ENCODE measurements around the gene TM9SF2.
"Not testable (repeated sequence)": the region's sequence is repeated elsewhere in the genome, so short reads cannot be mapped to it uniquely, and the experiment has no call there.

Gene TM9SF2

GRCh38 chr13:99566125-99567083 lies 65.1 kb downstream of the TM9SF2 start:
- H3K27me3 ChIP-seq, result no peaks in the 10 kb centered on the region
- H3K9ac ChIP-seq, result no peak overlapping the region
- H3K36me3 ChIP-seq, result peaks cover 56% of the 10 kb centered on the region
- H3K27ac ChIP-seq, result no peak overlapping the region
- no peak overlapping the region for H3K4me3 ChIP-seq
- no peak overlapping the region for H3K4me2 ChIP-seq
- H4K20me1 ChIP-seq, result no peaks in the 10 kb centered on the region
- TF ChIP-seq Cebpa-rat (IDR thresholded peaks at IDR 0.05), result no peak
- H3K4me1 ChIP-seq, result no peaks in the 10 kb centered on the region
- peaks cover 48% of the 10 kb centered on the region for H3K9me3 ChIP-seq

DNA sequence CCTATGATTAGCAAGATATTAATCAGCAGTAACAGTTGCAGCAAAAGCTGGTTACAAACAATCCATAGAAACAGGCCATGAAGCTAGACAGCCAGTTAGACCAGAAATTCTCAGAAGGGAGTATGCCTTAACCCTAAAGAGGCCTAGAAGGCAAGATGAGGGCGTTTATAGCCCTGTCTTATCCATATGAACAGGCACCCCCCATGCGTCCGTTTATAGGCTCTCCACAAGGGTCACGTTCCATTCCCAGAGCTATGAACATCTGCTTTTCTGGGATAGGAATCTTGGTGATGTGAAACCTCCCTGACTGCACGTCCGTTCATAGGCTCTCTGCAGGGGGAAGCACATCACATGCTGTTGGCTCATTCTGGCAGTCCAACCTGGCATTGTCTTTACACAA lies 67.6 kb downstream of the TM9SF2 start:
- not testable (repeated sequence) for H3K4me3 ChIP-seq, H3K4me2 ChIP-seq

DNA sequence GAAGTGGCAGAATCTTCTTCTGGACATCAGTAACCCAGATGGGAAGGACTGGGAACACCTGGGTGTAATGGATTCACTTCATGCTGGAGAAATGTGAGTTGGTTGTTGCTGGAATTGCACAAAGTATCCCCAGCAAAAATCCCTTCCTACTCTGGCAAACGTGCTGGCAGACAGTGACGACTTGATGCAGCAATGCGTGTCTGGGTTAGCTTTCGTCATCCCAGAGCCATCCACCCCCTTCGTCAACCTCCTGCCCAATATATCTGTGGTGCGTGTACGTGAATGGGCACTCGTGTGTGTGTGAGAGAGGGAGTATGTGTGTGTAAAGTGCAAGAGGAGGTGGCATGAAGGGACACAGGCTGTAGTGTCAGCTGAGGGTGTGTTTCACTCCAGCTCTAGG lies 70.9 kb downstream of the TM9SF2 start:
- no peak overlapping the region for H3K4me3 ChIP-seq
- H3K4me2 ChIP-seq, result no peak overlapping the region
- no peaks in the 10 kb centered on the region for H4K20me1 ChIP-seq
- H3K27me3 ChIP-seq, result no peaks in the 10 kb centered on the region
- H3K36me3 ChIP-seq, result peaks cover 10% of the 10 kb centered on the region; the same call in 1 of the 2 replicates
- H3K9me3 ChIP-seq, result peaks cover 30% of the 10 kb centered on the region
- H3K27ac ChIP-seq, result no peak overlapping the region
- H3K4me1 ChIP-seq, result peaks cover 19% of the 10 kb centered on the region
- TF ChIP-seq Cebpa-rat (IDR thresholded peaks at IDR 0.05), result no peak
- H3K9ac ChIP-seq, result no peak overlapping the region

More for the DNA sequence above, 67.6 kb downstream of the TM9SF2 start:
- peaks cover 48% of the 10 kb centered on the region for H3K9me3 ChIP-seq
- H4K20me1 ChIP-seq, H3K4me1 ChIP-seq, H3K27me3 ChIP-seq, H3K9ac ChIP-seq, H3K27ac ChIP-seq: not testable (repeated sequence)
- H3K36me3 ChIP-seq, result peaks cover 42% of the 10 kb centered on the region

GRCh38 chr13:99572921-99573320 lies 71.6 kb downstream of the TM9SF2 start:
- Histone ChIP-seq H3K4me2 (no peak overlapping the region), H3K27ac (no peak overlapping the region), H3K4me1 (peaks cover 22% of the 10 kb centered on the region), H3K9me3 (peaks cover 22% of the 10 kb centered on the region), H3K4me3 (no peak overlapping the region), H3K36me3 (0 out of 2 replicates have a peak, but pooled peaks cover 5% of the 10 kb centered on the region), H3K27me3 (no peaks in the 10 kb centered on the region), H4K20me1 (no peaks in the 10 kb centered on the region), H3K9ac (no peak overlapping the region)
- no peak for TF ChIP-seq Cebpa-rat (IDR thresholded peaks at IDR 0.05)

DNA sequence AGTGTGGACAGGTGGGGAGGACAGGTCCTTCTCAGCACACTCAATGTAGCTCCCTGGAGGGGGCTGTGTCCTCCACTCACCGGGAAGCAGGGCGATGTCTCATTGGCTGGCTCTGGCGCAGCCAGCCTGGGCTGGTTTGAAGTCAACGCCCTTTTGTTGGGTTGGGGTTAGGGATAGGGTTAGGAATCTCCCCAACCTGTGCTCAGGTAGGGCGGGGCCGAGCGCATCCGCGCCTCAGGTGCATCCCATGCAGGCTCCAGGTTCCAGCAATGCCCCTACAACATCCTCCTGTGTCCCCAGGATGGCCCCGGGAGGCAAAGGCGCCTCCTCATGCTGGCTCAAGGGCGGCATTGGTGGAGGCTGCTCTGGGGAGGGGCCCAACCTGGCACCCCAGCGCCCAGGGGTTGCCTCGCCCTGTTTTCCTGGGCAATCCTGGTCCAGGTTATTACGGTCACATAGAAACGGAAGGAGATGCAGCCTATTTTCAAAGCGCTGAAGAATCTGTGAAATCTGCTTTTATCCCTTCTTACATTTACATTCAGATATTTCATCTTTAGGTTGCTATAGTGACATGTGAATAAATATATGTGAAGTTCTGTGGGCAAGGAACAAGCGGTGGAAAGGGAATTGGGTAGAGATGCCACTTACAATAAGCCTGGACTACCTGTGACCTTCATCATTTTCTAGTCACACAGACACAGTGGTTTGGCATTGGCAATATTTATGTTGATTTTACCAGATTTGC lies 74.3 kb downstream of the TM9SF2 start:
- TF ChIP-seq Cebpa-rat (IDR thresholded peaks at IDR 0.05), result no peak
- 0 out of 2 replicates have a peak overlapping the region, but pooled peaks have one; percentile 13 for H3K27ac ChIP-seq
- no peak overlapping the region for H3K9ac ChIP-seq
- H3K9me3 ChIP-seq, result no peaks in the 10 kb centered on the region
- H3K4me3 ChIP-seq, result no peak overlapping the region
- no peaks in the 10 kb centered on the region for H3K27me3 ChIP-seq
- H4K20me1 ChIP-seq, result no peaks in the 10 kb centered on the region
- peak overlapping the region; percentile 46 for H3K4me2 ChIP-seq
- H3K36me3 ChIP-seq, result no peaks in the 10 kb centered on the region
- H3K4me1 ChIP-seq, result peaks cover 36% of the 10 kb centered on the region

GRCh38 chr13:99577934-99578917 lies 77.0 kb downstream of the TM9SF2 start:
- Histone ChIP-seq H3K4me3 (no peak overlapping the region), H3K9me3 (no peaks in the 10 kb centered on the region), H4K20me1 (no peaks in the 10 kb centered on the region), H3K9ac (no peak overlapping the region), H3K4me1 (peaks cover 36% of the 10 kb centered on the region), H3K27ac (no peak overlapping the region), H3K36me3 (no peaks in the 10 kb centered on the region), H3K27me3 (no peaks in the 10 kb centered on the region), H3K4me2 (peak overlapping the region; percentile 32)
- TF ChIP-seq Cebpa-rat (IDR thresholded peaks at IDR 0.05), result no peak

DNA sequence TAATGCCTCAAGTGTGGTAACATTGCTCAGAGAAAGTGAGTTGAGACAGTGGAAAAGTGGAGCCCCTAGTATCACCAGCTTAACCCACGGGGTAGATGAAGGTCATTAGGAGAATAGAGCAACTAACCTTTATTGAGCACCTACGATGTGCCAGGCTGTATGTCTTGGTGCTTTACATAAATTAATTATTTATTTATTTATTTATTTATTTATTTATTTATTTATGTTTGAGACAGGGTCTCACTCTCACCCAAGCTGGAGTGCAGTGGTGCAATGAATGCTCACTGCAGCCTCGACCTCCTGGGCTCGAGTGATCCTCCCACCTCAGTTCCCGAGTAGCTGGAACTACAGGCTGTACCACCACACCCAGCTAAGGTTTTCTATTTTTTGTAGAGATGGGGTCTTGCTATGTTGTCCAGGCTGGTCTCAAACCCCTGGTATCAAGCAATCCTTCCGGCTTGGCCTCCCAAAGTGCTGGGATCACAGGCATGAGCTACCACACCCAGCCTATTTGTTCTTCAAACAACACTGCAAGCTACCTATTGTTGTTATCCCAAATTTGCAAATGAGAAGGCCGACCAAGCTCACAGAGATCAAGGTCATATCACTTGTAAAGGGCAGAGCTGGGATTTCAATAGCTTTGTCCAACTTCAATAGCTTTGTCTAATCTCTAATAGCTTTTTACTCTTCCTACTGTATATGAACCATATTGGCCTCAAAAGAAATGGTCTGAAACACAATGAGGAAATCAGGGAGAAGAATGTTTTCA lies 79.4 kb downstream of the TM9SF2 start:
- Histone ChIP-seq H3K27ac (no peak overlapping the region), H3K9ac (no peak overlapping the region), H3K27me3 (no peaks in the 10 kb centered on the region), H3K4me1 (peaks cover 23% of the 10 kb centered on the region), H4K20me1 (no peaks in the 10 kb centered on the region), H3K4me2 (no peak overlapping the region), H3K4me3 (no peak overlapping the region), H3K36me3 (no peaks in the 10 kb centered on the region), H3K9me3 (no peaks in the 10 kb centered on the region)
- TF ChIP-seq Cebpa-rat (IDR thresholded peaks at IDR 0.05), result no peak

GRCh38 chr13:99582511-99582910 lies 81.2 kb downstream of the TM9SF2 start:
- no peak overlapping the region for H3K9ac ChIP-seq
- no peaks in the 10 kb centered on the region for H3K36me3 ChIP-seq
- no peaks in the 10 kb centered on the region for H3K9me3 ChIP-seq
- no peak for TF ChIP-seq Cebpa-rat (IDR thresholded peaks at IDR 0.05)
- peaks cover 14% of the 10 kb centered on the region for H3K4me1 ChIP-seq
- no peak overlapping the region for H3K27ac ChIP-seq
- no peak overlapping the region for H3K4me3 ChIP-seq
- H3K27me3 ChIP-seq, result no peaks in the 10 kb centered on the region
- no peaks in the 10 kb centered on the region for H4K20me1 ChIP-seq
- no peak overlapping the region for H3K4me2 ChIP-seq

Data from BLaER1 (cell line).